ENCODE measurements around the gene ZNF554.

ZNF554 gene

GRCh38 chr19:2840794-2841791 is 21.4 kb downstream of the ZNF554 start, which contains the start of gene ZNF555:
TSS of gene ZNF555 (plus strand) at chr19:2841475. CDS start at chr19:2841573, 98 bp downstream.
- Histone ChIP-seq H3K9me2 (replicated peaks; ENCODE audit: low read depth, low read length) (no peaks in the 10 kb centered on the region), H4K20me1 (ENCODE audit: insufficient read depth, low read length, poor library complexity, severe bottlenecking) (no peaks in the 10 kb centered on the region), H2AFZ (ENCODE audit: low read length) (peak within 1 kb of the TSS; percentile 94), H3K4me1 (ENCODE audit: insufficient read depth, low read length, poor library complexity, severe bottlenecking) (peaks cover 24% of the 10 kb centered on the region), H3K27me3 (ENCODE audit: insufficient read depth, low read length, poor library complexity, severe bottlenecking) (no peaks in the 10 kb centered on the region), H3K4me3 (ENCODE audit: low read length, poor library complexity, severe bottlenecking) (peak within 1 kb of the TSS; percentile 82), H3K79me2 (ENCODE audit: insufficient read depth, low read length) (peaks cover 17% of the 10 kb centered on the region), H3K4me2 (ENCODE audit: low read depth, low read length, poor library complexity, severe bottlenecking) (peak within 1 kb of the TSS; percentile 97), H3K9me3 (ENCODE audit: insufficient read depth, low read depth, low read length) (peaks cover 5% of the 10 kb centered on the region; the same call in 1 of the 2 replicates), H3K9ac (ENCODE audit: low read depth, low read length, poor library complexity, severe bottlenecking) (peak within 1 kb of the TSS; percentile 81), H3F3A (ENCODE audit: low read depth) (no peaks in the 10 kb centered on the region), H3K36me3 (ENCODE audit: insufficient read depth, low read length) (no peaks in the 10 kb centered on the region)
- TF ChIP-seq, protein P1, sequence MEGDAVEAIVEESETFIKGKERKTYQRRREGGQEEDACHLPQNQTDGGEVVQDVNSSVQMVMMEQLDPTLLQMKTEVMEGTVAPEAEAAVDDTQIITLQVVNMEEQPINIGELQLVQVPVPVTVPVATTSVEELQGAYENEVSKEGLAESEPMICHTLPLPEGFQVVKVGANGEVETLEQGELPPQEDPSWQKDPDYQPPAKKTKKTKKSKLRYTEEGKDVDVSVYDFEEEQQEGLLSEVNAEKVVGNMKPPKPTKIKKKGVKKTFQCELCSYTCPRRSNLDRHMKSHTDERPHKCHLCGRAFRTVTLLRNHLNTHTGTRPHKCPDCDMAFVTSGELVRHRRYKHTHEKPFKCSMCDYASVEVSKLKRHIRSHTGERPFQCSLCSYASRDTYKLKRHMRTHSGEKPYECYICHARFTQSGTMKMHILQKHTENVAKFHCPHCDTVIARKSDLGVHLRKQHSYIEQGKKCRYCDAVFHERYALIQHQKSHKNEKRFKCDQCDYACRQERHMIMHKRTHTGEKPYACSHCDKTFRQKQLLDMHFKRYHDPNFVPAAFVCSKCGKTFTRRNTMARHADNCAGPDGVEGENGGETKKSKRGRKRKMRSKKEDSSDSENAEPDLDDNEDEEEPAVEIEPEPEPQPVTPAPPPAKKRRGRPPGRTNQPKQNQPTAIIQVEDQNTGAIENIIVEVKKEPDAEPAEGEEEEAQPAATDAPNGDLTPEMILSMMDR (conservative IDR thresholded peaks at IDR 0.05; ENCODE audit: low read length), result peak; percentile 41
- TF ChIP-seq EZH2phosphoT487 (IDR thresholded peaks at IDR 0.05; ENCODE audit: borderline replicate concordance), result no peak

GRCh38 chr19:2841855-2842574 is 22.3 kb downstream of the ZNF554 start:
- Histone ChIP-seq H4K20me1 (ENCODE audit: insufficient read depth, low read length, poor library complexity, severe bottlenecking) (no peaks in the 10 kb centered on the region), H3K9ac (ENCODE audit: low read depth, low read length, poor library complexity, severe bottlenecking) (peak overlapping the region; percentile 74), H3K9me3 (ENCODE audit: insufficient read depth, low read depth, low read length) (no peaks in the 10 kb centered on the region), H3K4me2 (ENCODE audit: low read depth, low read length, poor library complexity, severe bottlenecking) (peak overlapping the region; percentile 97), H3K4me1 (ENCODE audit: insufficient read depth, low read length, poor library complexity, severe bottlenecking) (peaks cover 31% of the 10 kb centered on the region), H3F3A (ENCODE audit: low read depth) (no peaks in the 10 kb centered on the region), H3K27me3 (ENCODE audit: insufficient read depth, low read length, poor library complexity, severe bottlenecking) (no peaks in the 10 kb centered on the region), H2AFZ (ENCODE audit: low read length) (peak overlapping the region; percentile 66; the same call in 1 of the 2 replicates), H3K36me3 (ENCODE audit: insufficient read depth, low read length) (no peaks in the 10 kb centered on the region), H3K4me3 (ENCODE audit: low read length, poor library complexity, severe bottlenecking) (peak overlapping the region; percentile 82), H3K79me2 (ENCODE audit: insufficient read depth, low read length) (peaks cover 17% of the 10 kb centered on the region), H3K9me2 (replicated peaks; ENCODE audit: low read depth, low read length) (no peaks in the 10 kb centered on the region)
- no peak for TF ChIP-seq EZH2phosphoT487 (IDR thresholded peaks at IDR 0.05; ENCODE audit: borderline replicate concordance)
- TF ChIP-seq, protein P1 (conservative IDR thresholded peaks at IDR 0.05; ENCODE audit: low read length), result no peak

- H3K9me3 ChIP-seq (ENCODE audit: insufficient read depth, low read depth, low read length), result no peaks in the 10 kb centered on the region
- H3K9me2 ChIP-seq (replicated peaks; ENCODE audit: low read depth, low read length), result no peaks in the 10 kb centered on the region
- H3F3A ChIP-seq (ENCODE audit: low read depth), result no peaks in the 10 kb centered on the region
- H3K4me2 ChIP-seq (ENCODE audit: low read depth, low read length, poor library complexity, severe bottlenecking), result peak overlapping the region; percentile 35
- H3K27me3 ChIP-seq (ENCODE audit: insufficient read depth, low read length, poor library complexity, severe bottlenecking), result no peaks in the 10 kb centered on the region
- H2AFZ ChIP-seq (ENCODE audit: low read length), result no peak overlapping the region
- no peak overlapping the region for H3K9ac ChIP-seq (ENCODE audit: low read depth, low read length, poor library complexity, severe bottlenecking)
- TF ChIP-seq, protein P1 (conservative IDR thresholded peaks at IDR 0.05; ENCODE audit: low read length), result no peak
- no peak for TF ChIP-seq EZH2phosphoT487 (IDR thresholded peaks at IDR 0.05; ENCODE audit: borderline replicate concordance)
- H3K79me2 ChIP-seq (ENCODE audit: insufficient read depth, low read length), result peaks cover 21% of the 10 kb centered on the region
- peak overlapping the region; percentile 16 for H3K4me3 ChIP-seq (ENCODE audit: low read length, poor library complexity, severe bottlenecking)
- H3K36me3 ChIP-seq (ENCODE audit: insufficient read depth, low read length), result no peaks in the 10 kb centered on the region
- H3K4me1 ChIP-seq (ENCODE audit: insufficient read depth, low read length, poor library complexity, severe bottlenecking), result peaks cover 36% of the 10 kb centered on the region
- H4K20me1 ChIP-seq (ENCODE audit: insufficient read depth, low read length, poor library complexity, severe bottlenecking), result no peaks in the 10 kb centered on the region
Measured at GRCh38 chr19:2845107-2845506, 25.4 kb downstream of the ZNF554 start.
